Mesendoderm (in vitro differentiated cells): ENCODE data around the gene CACNB2.
"Not testable (repeated sequence)": the region's sequence is repeated elsewhere in the genome, so short reads cannot be mapped to it uniquely, and the experiment has no call there.

Experiments
- DNase-seq: peaks from one replicate; pipeline ENCODE4 v3.0.0; 2013
- H2AK5ac ChIP-seq: 2 replicates; pipeline ENCODE4 v1.6.1; 2013; ENCODE audit warnings: low read length, inconsistent platforms
- H2BK120ac ChIP-seq: 2 replicates; pipeline ENCODE4 v1.6.1; 2013; ENCODE audit warnings: low read depth, mild to moderate bottlenecking, low read length, moderate library complexity, mixed read lengths
- H2BK15ac ChIP-seq: replicated peaks from 2 replicates; pipeline ENCODE4 v1.6.1; 2013; ENCODE audit warnings: low read depth, mild to moderate bottlenecking, moderate library complexity
- H2BK5ac ChIP-seq: 2 replicates; pipeline ENCODE4 v1.6.1; 2013; ENCODE audit warnings: low read length, inconsistent platforms
- H3K18ac ChIP-seq: 2 replicates; pipeline ENCODE4 v1.6.1; 2013; ENCODE audit warnings: mild to moderate bottlenecking, low read length, mixed read lengths
- H3K23ac ChIP-seq: one replicate; pipeline ENCODE4 v1.6.1; 2013; ENCODE audit warnings: low read length
- H3K27ac ChIP-seq: 2 replicates; pipeline ENCODE4 v1.5.1; 2013; ENCODE audit warnings: low read depth, mild to moderate bottlenecking, inconsistent platforms, low read length, moderate library complexity
- H3K27me3 ChIP-seq: 2 replicates; pipeline ENCODE4 v1.6.1; 2013; ENCODE audit warnings: low read length, control low read depth, mild to moderate bottlenecking, inconsistent platforms; ENCODE audit not compliant: insufficient read depth, poor library complexity
- H3K36me3 ChIP-seq: 2 replicates; pipeline ENCODE4 v1.6.1; 2013; ENCODE audit warnings: low read length, inconsistent platforms; ENCODE audit not compliant: control insufficient read depth, insufficient read depth
- H3K4ac ChIP-seq: one replicate; pipeline ENCODE4 v1.6.1; 2013; ENCODE audit warnings: low read depth, mild to moderate bottlenecking, low read length, moderate library complexity
- H3K4me1 ChIP-seq: 2 replicates; pipeline ENCODE4 v1.6.1; 2013; ENCODE audit warnings: low read depth, low read length, inconsistent platforms; ENCODE audit not compliant: control insufficient read depth
- H3K4me2 ChIP-seq: 2 replicates; pipeline ENCODE4 v1.6.1; 2013; ENCODE audit warnings: low read length
- H3K4me3 ChIP-seq: 2 replicates; pipeline ENCODE4 v1.5.1; 2013; ENCODE audit warnings: mild to moderate bottlenecking, low read length
- H3K56ac ChIP-seq: one replicate; pipeline ENCODE4 v1.6.1; 2013; ENCODE audit warnings: low read length
- H3K79me1 ChIP-seq: 2 replicates; pipeline ENCODE4 v1.6.1; 2013; ENCODE audit warnings: low read length, inconsistent platforms
- H3K79me2 ChIP-seq: 2 replicates; pipeline ENCODE4 v1.6.1; 2013; ENCODE audit warnings: mild to moderate bottlenecking, low read length; ENCODE audit not compliant: control insufficient read depth, insufficient read depth
- H3K9ac ChIP-seq: 2 replicates; pipeline ENCODE4 v1.6.1; 2013; ENCODE audit warnings: low read length, inconsistent platforms
- H4K5ac ChIP-seq: one replicate; pipeline ENCODE4 v1.6.1; 2013; ENCODE audit warnings: low read length
- H4K8ac ChIP-seq: one replicate; pipeline ENCODE4 v1.6.1; 2013; ENCODE audit warnings: low read depth, mild to moderate bottlenecking, control low read depth, low read length, moderate library complexity
- WGBS: extraction: QIAGEN DNeasy Blood & Tissue Kit; methylation state at CpG from one replicate; pipeline ENCODE4 v1.1.7; 2013; ENCODE audit warnings: low lambda C conversion rate, missing lambda C conversion rate; ENCODE audit not compliant: insufficient coverage; ENCODE audit errors: extremely low coverage; 5-methylcytosine and 5-hydroxymethylcytosine counted together

CACNB2 gene

GRCh38 chr10:18203471-18203870 is 63.2 kb downstream of the CACNB2 start:
- no peak overlapping the region for H2BK15ac ChIP-seq
- H3K27me3 ChIP-seq, result no peaks in the 10 kb centered on the region
- H3K36me3 ChIP-seq, result no peaks in the 10 kb centered on the region
- WGBS, result no CpG with 5 or more reads among the region's 6 CpGs
- no peak overlapping the region for H4K5ac ChIP-seq
- no peak overlapping the region for H4K8ac ChIP-seq
- no peak overlapping the region for H3K4ac ChIP-seq
- DNase-seq, result no peak
- no peak overlapping the region for H2BK120ac ChIP-seq
- H3K4me1 ChIP-seq, result no peaks in the 10 kb centered on the region
- H2AK5ac ChIP-seq, result no peak overlapping the region
- no peak overlapping the region for H3K9ac ChIP-seq
- no peak overlapping the region for H3K4me2 ChIP-seq
- no peak overlapping the region for H3K18ac ChIP-seq
- H2BK5ac ChIP-seq, result no peak overlapping the region
- no peak overlapping the region for H3K4me3 ChIP-seq
- H3K79me2 ChIP-seq, result no peaks in the 10 kb centered on the region
- no peak overlapping the region for H3K27ac ChIP-seq
- H3K79me1 ChIP-seq, result no peaks in the 10 kb centered on the region
- H3K23ac ChIP-seq, result no peak overlapping the region
- no peak overlapping the region for H3K56ac ChIP-seq

GRCh38 chr10:18204039-18204835 is 64.0 kb downstream of the CACNB2 start:
- Histone ChIP-seq H3K79me2 (no peaks in the 10 kb centered on the region), H3K27me3 (no peaks in the 10 kb centered on the region), H3K4ac (no peak overlapping the region), H3K9ac (no peak overlapping the region), H2AK5ac (no peak overlapping the region), H3K36me3 (no peaks in the 10 kb centered on the region), H3K27ac (no peak overlapping the region), H4K8ac (no peak overlapping the region), H3K4me3 (no peak overlapping the region), H3K79me1 (no peaks in the 10 kb centered on the region), H3K23ac (no peak overlapping the region), H3K4me2 (no peak overlapping the region), H2BK5ac (no peak overlapping the region), H2BK120ac (no peak overlapping the region), H2BK15ac (no peak overlapping the region), H4K5ac (no peak overlapping the region), H3K4me1 (no peaks in the 10 kb centered on the region), H3K56ac (no peak overlapping the region), H3K18ac (no peak overlapping the region)
- DNase-seq, result no peak
- WGBS, result no CpG with 5 or more reads among the region's 6 CpGs

GRCh38 chr10:18205098-18205834 is 65.0 kb downstream of the CACNB2 start:
- Histone ChIP-seq H3K9ac (no peak overlapping the region), H3K27ac (no peak overlapping the region), H3K36me3 (no peaks in the 10 kb centered on the region), H3K23ac (no peak overlapping the region), H3K56ac (no peak overlapping the region), H3K4ac (no peak overlapping the region), H3K4me2 (no peak overlapping the region), H3K4me3 (no peak overlapping the region), H2BK5ac (no peak overlapping the region), H3K79me1 (no peaks in the 10 kb centered on the region), H2BK120ac (no peak overlapping the region), H3K79me2 (no peaks in the 10 kb centered on the region), H4K8ac (no peak overlapping the region), H3K18ac (no peak overlapping the region), H2AK5ac (no peak overlapping the region), H2BK15ac (no peak overlapping the region), H3K27me3 (no peaks in the 10 kb centered on the region), H3K4me1 (no peaks in the 10 kb centered on the region), H4K5ac (no peak overlapping the region)
- no peak for DNase-seq
- no CpG with 5 or more reads among the region's 5 CpGs for WGBS

DNA sequence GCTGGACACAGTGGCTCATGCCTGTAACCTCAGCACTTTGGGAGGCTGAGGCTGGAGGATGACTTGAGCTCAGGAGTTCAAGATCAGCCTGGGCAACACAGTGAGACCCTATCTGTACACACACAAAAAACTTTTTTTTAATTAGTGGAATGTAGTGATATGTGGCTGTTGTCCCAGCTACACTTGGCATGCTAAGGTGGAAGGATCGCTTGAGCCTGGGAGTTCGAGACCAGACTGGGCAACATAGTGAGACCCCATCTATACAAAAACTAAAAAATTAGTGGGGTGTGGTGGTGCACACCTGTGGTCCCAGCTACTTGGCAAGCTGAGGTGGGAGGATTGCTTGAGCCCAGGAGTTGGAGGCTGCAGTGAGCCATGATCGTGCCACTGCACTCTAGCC is 68.0 kb downstream of the CACNB2 start:
- no CpG with 5 or more reads among the region's 3 CpGs for WGBS
- H3K4me1 ChIP-seq, H3K4me2 ChIP-seq, H3K27me3 ChIP-seq, H3K4ac ChIP-seq, H4K5ac ChIP-seq, H3K9ac ChIP-seq, H3K79me1 ChIP-seq, H3K79me2 ChIP-seq, H3K23ac ChIP-seq, H4K8ac ChIP-seq, H3K18ac ChIP-seq, H2BK15ac ChIP-seq, H2BK5ac ChIP-seq, H3K4me3 ChIP-seq, H3K36me3 ChIP-seq, H2BK120ac ChIP-seq, H3K56ac ChIP-seq, DNase-seq, H3K27ac ChIP-seq, H2AK5ac ChIP-seq: not testable (repeated sequence)

GRCh38 chr10:18209241-18209640 is 69.0 kb downstream of the CACNB2 start:
- no peak overlapping the region for H4K5ac ChIP-seq
- no peaks in the 10 kb centered on the region for H3K79me1 ChIP-seq
- no peaks in the 10 kb centered on the region for H3K36me3 ChIP-seq
- WGBS, result no CpG with 5 or more reads among the region's 2 CpGs
- no peak for DNase-seq
- H3K23ac ChIP-seq, result no peak overlapping the region
- H2BK120ac ChIP-seq, result no peak overlapping the region
- no peak overlapping the region for H2AK5ac ChIP-seq
- H4K8ac ChIP-seq, result no peak overlapping the region
- H3K56ac ChIP-seq, result no peak overlapping the region
- no peak overlapping the region for H3K27ac ChIP-seq
- no peak overlapping the region for H3K18ac ChIP-seq
- no peak overlapping the region for H3K9ac ChIP-seq
- no peaks in the 10 kb centered on the region for H3K4me1 ChIP-seq
- no peak overlapping the region for H3K4me3 ChIP-seq
- no peak overlapping the region for H2BK15ac ChIP-seq
- no peak overlapping the region for H3K4ac ChIP-seq
- H3K79me2 ChIP-seq, result no peaks in the 10 kb centered on the region
- no peak overlapping the region for H3K4me2 ChIP-seq
- H3K27me3 ChIP-seq, result no peaks in the 10 kb centered on the region
- H2BK5ac ChIP-seq, result no peak overlapping the region
